ENCODE results near the gene PTPRN2.

PTPRN2 gene

GRCh38 chr7:157617401-157617800 is 970.2 kb downstream of the PTPRN2 start:
- DNase-seq (ENCODE audit: low read depth) = no peak

GRCh38 chr7:157616931-157617330 is 970.7 kb downstream of the PTPRN2 start:
- no peak for DNase-seq (ENCODE audit: low read depth)

GRCh38 chr7:157616426-157616825 is 971.2 kb downstream of the PTPRN2 start:
- no peak for DNase-seq (ENCODE audit: low read depth)

- no peak for DNase-seq (ENCODE audit: low read depth)
These were observed 971.8 kb downstream of the PTPRN2 start for GRCh38 chr7:157615852-157616251.

- no peak for DNase-seq (ENCODE audit: low read depth)
These were observed 972.4 kb downstream of the PTPRN2 start for GRCh38 chr7:157615101-157615817.

- DNase-seq (ENCODE audit: low read depth) = no peak
These were observed 973.1 kb downstream of the PTPRN2 start for GRCh38 chr7:157614457-157615020.

- DNase-seq (ENCODE audit: low read depth) = no peak
These were observed 973.9 kb downstream of the PTPRN2 start for GRCh38 chr7:157613575-157614322.

- no peak for DNase-seq (ENCODE audit: low read depth)
These were observed 974.7 kb downstream of the PTPRN2 start for GRCh38 chr7:157612664-157613561.

GRCh38 chr7:157612009-157612663 is 975.5 kb downstream of the PTPRN2 start:
- no peak for DNase-seq (ENCODE audit: low read depth)

- DNase-seq (ENCODE audit: low read depth) = no peak
These were observed 976.3 kb downstream of the PTPRN2 start for GRCh38 chr7:157611341-157611740.

GRCh38 chr7:157610671-157611295 is 976.8 kb downstream of the PTPRN2 start:
- no peak for DNase-seq (ENCODE audit: low read depth)

GRCh38 chr7:157609932-157610640 is 977.5 kb downstream of the PTPRN2 start:
- no peak for DNase-seq (ENCODE audit: low read depth)

GRCh38 chr7:157609516-157609915 is 978.1 kb downstream of the PTPRN2 start:
- DNase-seq (ENCODE audit: low read depth) = no peak

GRCh38 chr7:157607218-157607617 is 980.4 kb downstream of the PTPRN2 start:
- no peak for DNase-seq (ENCODE audit: low read depth)

- DNase-seq (ENCODE audit: low read depth) = no peak
These were observed 981.5 kb downstream of the PTPRN2 start for GRCh38 chr7:157606140-157606539.

- DNase-seq (ENCODE audit: low read depth) = no peak
These were observed 982.0 kb downstream of the PTPRN2 start for GRCh38 chr7:157605638-157606037.

- DNase-seq (ENCODE audit: low read depth) = no peak
These were observed 982.8 kb downstream of the PTPRN2 start for GRCh38 chr7:157604661-157605381.

GRCh38 chr7:157603716-157604115 is 983.9 kb downstream of the PTPRN2 start:
- DNase-seq (ENCODE audit: low read depth) = no peak

- DNase-seq (ENCODE audit: low read depth) = no peak
These were observed 984.6 kb downstream of the PTPRN2 start for GRCh38 chr7:157603005-157603404.

- DNase-seq (ENCODE audit: low read depth) = no peak
These were observed 985.0 kb downstream of the PTPRN2 start for GRCh38 chr7:157602581-157602980.
